HG03135 (cell line): Measurements from ENCODE around the gene PRB2.
"Not testable (repeated sequence)": the region's sequence is repeated elsewhere in the genome, so short reads cannot be mapped to it uniquely, and the experiment has no call there.

Experiments
- ATAC-seq: cut with Tn5 transposase; IDR thresholded peaks from one replicate; pipeline ENCODE4 v1.9.1; 2021; ENCODE audit warnings: mild to moderate bottlenecking, moderate library complexity; ENCODE audit not compliant: unreplicated experiment

PRB2 gene

GRCh38 chr12:11395467-11395866 is at the start of gene PRB2:
Gene PRB2 (minus strand): TSS chr12:11395567. CDS start chr12:11395529, 38 bp downstream.
- not testable (repeated sequence) for ATAC-seq

DNA sequence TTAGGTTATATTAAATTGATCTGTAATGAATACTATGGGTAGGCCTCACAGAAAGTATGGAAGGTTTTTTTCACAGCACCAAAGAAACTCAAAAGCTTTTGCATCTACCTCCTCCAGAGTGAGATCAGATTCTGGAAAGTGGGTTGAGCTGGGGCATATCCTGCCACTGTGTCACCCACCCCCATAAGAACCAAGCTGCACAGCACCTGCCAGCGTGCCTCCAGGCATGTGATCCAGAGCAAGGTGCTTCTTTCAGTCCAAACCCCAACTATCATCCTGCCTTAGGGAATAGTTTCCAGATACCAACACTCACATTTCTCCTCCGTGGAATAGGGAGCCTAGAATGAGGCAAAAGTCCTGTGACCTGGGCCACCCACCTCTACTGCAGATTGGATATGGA is 42.6 kb upstream of the PRB2 start:
- ATAC-seq, result no peak

GRCh38 chr12:11433664-11434063 is 38.3 kb upstream of the PRB2 start:
- ATAC-seq, result no peak

- ATAC-seq, result no peak
Observed at GRCh38 chr12:11431486-11431885, 36.1 kb upstream of the PRB2 start.

DNA sequence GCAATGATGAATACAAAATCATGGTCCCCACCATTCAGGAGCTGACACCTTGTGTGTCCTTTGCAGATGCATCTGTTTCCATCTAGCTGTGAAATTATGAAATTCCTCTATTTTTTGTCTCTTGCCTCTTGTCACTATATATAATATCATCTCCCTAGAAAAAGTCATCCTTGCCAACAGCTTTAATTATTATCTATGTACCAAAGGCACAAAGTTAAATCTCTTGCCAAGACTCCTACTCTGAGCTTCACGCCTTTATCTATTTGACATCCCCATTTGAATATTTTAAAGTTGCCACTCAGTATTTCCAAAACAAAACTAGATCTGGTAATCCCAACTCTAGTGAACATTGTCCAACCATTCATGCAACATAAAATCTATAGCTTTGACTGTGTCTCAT is 32.0 kb upstream of the PRB2 start:
- ATAC-seq, result no peak

GRCh38 chr12:11412731-11413130 is 17.4 kb upstream of the PRB2 start:
- no peak for ATAC-seq

GRCh38 chr12:11408096-11408495 is 12.7 kb upstream of the PRB2 start:
- ATAC-seq, result no peak

DNA sequence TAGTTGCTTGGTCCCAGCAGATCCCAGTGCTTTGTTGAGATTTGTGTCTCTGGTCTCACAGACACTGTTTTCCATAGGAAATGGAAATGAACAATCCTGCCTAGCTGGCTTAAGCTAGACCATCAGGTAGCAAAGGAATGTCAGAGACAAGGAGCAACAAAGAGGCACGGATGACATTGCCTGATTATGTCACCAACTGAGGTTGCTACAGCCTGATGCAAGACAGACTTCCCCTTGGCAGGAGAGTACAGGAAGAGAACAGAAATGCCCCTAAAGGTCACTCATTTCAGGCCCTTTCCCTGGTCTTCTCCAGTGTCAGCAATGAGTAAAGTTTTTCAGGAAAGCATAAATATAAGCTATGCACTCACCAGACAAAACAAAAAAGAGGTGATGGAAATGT is 2.0 kb upstream of the PRB2 start:
- ATAC-seq, result no peak

DNA sequence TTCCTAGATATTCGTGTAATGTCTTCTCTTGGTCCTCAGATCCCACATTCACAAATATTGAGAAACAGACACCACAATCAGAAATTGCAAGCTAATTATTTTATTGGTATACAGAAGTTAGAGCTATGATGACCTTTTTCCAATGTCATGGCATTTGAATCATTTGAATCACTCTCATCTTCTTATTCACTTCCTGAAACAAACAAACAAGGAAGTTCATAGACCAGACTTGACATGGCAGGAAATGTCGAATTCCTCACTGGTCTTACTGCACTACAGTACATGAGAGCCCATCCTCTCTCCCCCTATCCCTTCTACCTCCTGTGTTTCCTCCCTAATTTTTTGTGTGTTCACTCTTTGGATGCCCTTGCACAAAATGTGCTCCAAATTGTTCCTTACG is 3.9 kb downstream of the PRB2 start:
- not testable (repeated sequence) for ATAC-seq

DNA sequence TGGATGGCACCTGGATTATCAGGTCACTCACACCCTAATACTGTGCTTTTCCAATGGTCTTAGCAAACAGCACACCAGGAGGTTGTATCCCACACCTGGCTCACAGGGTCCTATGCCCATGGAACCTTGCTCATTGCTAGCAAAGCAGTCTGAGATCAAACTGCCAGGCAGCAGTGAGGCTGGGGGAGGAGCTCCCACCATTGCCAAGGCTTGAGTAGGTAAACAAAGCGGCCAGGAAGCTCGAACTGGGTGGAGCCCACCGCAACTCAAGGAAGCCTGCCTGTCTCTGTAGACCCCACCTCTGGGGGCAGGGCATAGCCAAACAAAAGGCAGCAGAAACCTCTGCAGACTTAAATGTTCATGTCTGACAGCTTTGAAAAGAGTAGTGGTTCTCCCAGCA is 17.9 kb downstream of the PRB2 start:
- ATAC-seq, result not testable (repeated sequence)

DNA sequence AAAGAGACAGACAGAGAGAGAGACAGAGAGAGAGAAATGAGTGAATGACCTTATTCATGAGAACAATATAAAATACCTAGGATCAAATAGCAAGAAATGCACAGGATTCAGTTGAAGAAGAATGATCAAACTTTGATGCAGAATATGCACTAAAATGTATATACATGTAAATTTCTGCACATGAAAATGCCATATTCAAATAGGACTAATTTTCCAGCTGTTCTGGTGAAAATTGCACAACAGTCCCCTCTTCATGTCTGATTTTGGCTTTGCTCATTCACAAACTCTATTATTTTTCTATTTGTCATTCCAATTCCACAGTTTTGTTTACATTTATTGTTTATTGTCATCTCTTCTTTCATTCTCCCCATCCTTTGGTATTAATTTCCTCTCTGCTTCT is 34.2 kb downstream of the PRB2 start:
- no peak for ATAC-seq

GRCh38 chr12:11360205-11360883 is 35.0 kb downstream of the PRB2 start:
- ATAC-seq, result not testable (repeated sequence)

DNA sequence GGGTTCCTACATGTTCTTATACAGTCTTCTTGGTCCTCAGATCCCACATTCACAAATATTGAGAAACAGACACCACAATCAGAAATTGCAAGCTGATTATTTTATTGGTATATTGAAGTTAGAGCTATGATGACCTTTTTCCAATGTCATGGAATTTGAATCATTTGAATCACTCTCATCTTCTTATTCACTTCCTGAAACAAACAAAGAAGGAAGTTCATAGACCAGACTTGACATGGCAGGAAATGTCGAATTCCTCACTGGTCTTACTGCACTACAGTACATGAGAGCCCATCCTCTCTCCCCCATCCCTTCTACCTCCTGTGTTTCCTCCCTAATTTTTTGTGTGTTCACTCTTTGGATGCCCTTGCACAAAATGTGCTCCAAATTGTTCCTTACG is 43.6 kb downstream of the PRB2 start:
- not testable (repeated sequence) for ATAC-seq

GRCh38 chr12:11348439-11348838 is 46.9 kb downstream of the PRB2 start:
- ATAC-seq, result no peak

- ATAC-seq, result no peak
Observed at GRCh38 chr12:11347810-11348209, 47.6 kb downstream of the PRB2 start.

DNA sequence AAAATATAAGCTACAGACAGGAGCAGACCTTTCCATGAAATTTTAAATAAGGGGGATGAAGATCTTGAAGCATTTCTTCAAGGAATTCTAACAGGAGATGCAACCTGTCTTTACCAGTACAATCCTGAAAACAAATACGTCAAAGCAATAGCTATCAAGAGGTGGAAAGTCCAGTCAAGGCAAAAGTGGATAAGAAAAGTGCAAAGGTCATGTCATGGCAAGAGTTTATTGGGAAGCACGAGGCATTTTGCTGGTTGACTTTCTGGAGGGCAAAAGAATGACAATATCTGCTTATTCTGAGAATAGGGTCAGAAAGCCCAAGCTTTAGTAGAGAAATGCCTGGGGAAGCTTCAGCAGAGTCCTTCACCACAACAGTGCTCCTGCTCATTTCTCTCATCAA is 50.9 kb downstream of the PRB2 start:
- no peak for ATAC-seq
